HEK293 (cell line): Measurements from ENCODE around the gene PGS1.

Experiments
- AEBP2 ChIP-seq: fragments of 450-650 bp; formaldehyde crosslinking; IDR thresholded peaks from 2 replicates; pipeline ENCODE4 v1.5.1; 2016; ENCODE audit warnings: missing biosample characterization, missing genetic modification characterization, borderline replicate concordance
- FEZF1 ChIP-seq: fragments of 450-650 bp; formaldehyde crosslinking; IDR thresholded peaks from 2 replicates; pipeline ENCODE4 v1.5.1; 2016; ENCODE audit warnings: missing biosample characterization, missing genetic modification characterization
- KLF16 ChIP-seq: fragments of 450-650 bp; formaldehyde crosslinking; IDR thresholded peaks from 2 replicates; pipeline ENCODE4 v1.5.1; 2017; ENCODE audit warnings: missing biosample characterization, missing genetic modification characterization
- KLF9 ChIP-seq: fragments of 450-650 bp; formaldehyde crosslinking; IDR thresholded peaks from 2 replicates; pipeline ENCODE4 v1.5.1; 2016; ENCODE audit warnings: missing biosample characterization, missing genetic modification characterization, low read depth
- REST ChIP-seq: fragments of 450-650 bp; formaldehyde crosslinking; IDR thresholded peaks from 2 replicates; pipeline ENCODE4 v1.5.1; 2016; ENCODE audit warnings: missing biosample characterization, missing genetic modification characterization
- SP3 ChIP-seq: fragments of 450-650 bp; formaldehyde crosslinking; IDR thresholded peaks from 2 replicates; pipeline ENCODE4 v1.5.1; 2016; ENCODE audit warnings: missing biosample characterization, missing genetic modification characterization
- TCF7L2 ChIP-seq: IDR thresholded peaks from 2 replicates; pipeline ENCODE4 v1.6.1; 2011; ENCODE audit warnings: low read depth, mild to moderate bottlenecking, inconsistent platforms, low read length, moderate library complexity, borderline replicate concordance
- ZBTB1 ChIP-seq: fragments of 450-650 bp; formaldehyde crosslinking; IDR thresholded peaks from 2 replicates; pipeline ENCODE4 v1.5.1; 2016; ENCODE audit warnings: missing biosample characterization, missing genetic modification characterization
- ZNF112 ChIP-seq: fragments of 450-650 bp; formaldehyde crosslinking; IDR thresholded peaks from 2 replicates; pipeline ENCODE4 v1.5.0; 2017; ENCODE audit warnings: missing biosample characterization, missing genetic modification characterization
- ZNF18 ChIP-seq: fragments of 450-650 bp; formaldehyde crosslinking; IDR thresholded peaks from 2 replicates; pipeline ENCODE4 v1.5.1; 2016; ENCODE audit warnings: missing biosample characterization, missing genetic modification characterization
- ZNF248 ChIP-seq: fragments of 450-650 bp; formaldehyde crosslinking; IDR thresholded peaks from 2 replicates; pipeline ENCODE4 v1.5.1; 2017; ENCODE audit warnings: missing biosample characterization, missing genetic modification characterization
- ZNF26 ChIP-seq: fragments of 450-650 bp; formaldehyde crosslinking; IDR thresholded peaks from 2 replicates; pipeline ENCODE4 v1.5.1; 2016; ENCODE audit warnings: missing biosample characterization, missing genetic modification characterization
- ZNF274 ChIP-seq, 2 experiments: fragments of 200-500 bp in 1 of 2; fragments of 450-650 bp in 1 of 2; sonication (Bioruptor generic) in 1 of 2; formaldehyde crosslinking in 1 of 2; IDR thresholded peaks; 2 replicates each; pipeline versions ENCODE4 v1.5.1 to v1.6.1; 2014 to 2016; ENCODE audit warnings: borderline replicate concordance in 1 of 2, inconsistent platforms in 1 of 2, low read length in 1 of 2, missing biosample characterization in 1 of 2, missing genetic modification characterization in 1 of 2
- ZNF394 ChIP-seq: fragments of 450-650 bp; formaldehyde crosslinking; IDR thresholded peaks from 2 replicates; pipeline ENCODE4 v1.5.1; 2016; ENCODE audit warnings: missing biosample characterization, missing genetic modification characterization, mild to moderate bottlenecking, moderate library complexity, borderline replicate concordance
- ZNF529 ChIP-seq: fragments of 450-650 bp; formaldehyde crosslinking; IDR thresholded peaks from 2 replicates; pipeline ENCODE4 v1.5.1; 2017; ENCODE audit warnings: missing genetic modification characterization, missing biosample characterization; ENCODE audit not compliant: insufficient replicate concordance
- ZNF571 ChIP-seq: fragments of 450-650 bp; formaldehyde crosslinking; IDR thresholded peaks from 2 replicates; pipeline ENCODE4 v1.5.0; 2017; ENCODE audit warnings: missing biosample characterization, missing genetic modification characterization
- ZNF585B ChIP-seq: fragments of 450-650 bp; formaldehyde crosslinking; IDR thresholded peaks from 2 replicates; pipeline ENCODE4 v1.5.1; 2016; ENCODE audit warnings: missing biosample characterization, missing genetic modification characterization
- ZNF677 ChIP-seq: fragments of 450-650 bp; IDR thresholded peaks from 2 replicates; pipeline ENCODE4 v1.5.0; 2018; ENCODE audit warnings: missing biosample characterization, mild to moderate bottlenecking, missing genetic modification characterization, moderate library complexity
- ZNF776 ChIP-seq: fragments of 450-650 bp; formaldehyde crosslinking; IDR thresholded peaks from 2 replicates; pipeline ENCODE4 v1.5.0; 2017; ENCODE audit warnings: missing biosample characterization, missing genetic modification characterization, borderline replicate concordance
- ZSCAN30 ChIP-seq: fragments of 450-650 bp; IDR thresholded peaks from 2 replicates; pipeline ENCODE4 v1.5.1; 2018; ENCODE audit warnings: missing biosample characterization, mild to moderate bottlenecking, missing genetic modification characterization, moderate library complexity
- ZSCAN4 ChIP-seq: fragments of 450-650 bp; formaldehyde crosslinking; IDR thresholded peaks from 2 replicates; pipeline ENCODE4 v1.5.1; 2017; ENCODE audit warnings: missing biosample characterization, missing genetic modification characterization
- TF ChIP-seq, protein P1 (sequence below): fragments of 450-650 bp; formaldehyde crosslinking; IDR thresholded peaks from 2 replicates; pipeline ENCODE4 v1.5.1; 2016; ENCODE audit warnings: missing biosample characterization, missing genetic modification characterization, low read depth
- TF ChIP-seq, protein P2 (sequence below): fragments of 450-650 bp; formaldehyde crosslinking; IDR thresholded peaks from 2 replicates; pipeline ENCODE4 v1.5.1; 2016; ENCODE audit warnings: missing biosample characterization, missing genetic modification characterization, borderline replicate concordance

The PGS1 gene

DNA sequence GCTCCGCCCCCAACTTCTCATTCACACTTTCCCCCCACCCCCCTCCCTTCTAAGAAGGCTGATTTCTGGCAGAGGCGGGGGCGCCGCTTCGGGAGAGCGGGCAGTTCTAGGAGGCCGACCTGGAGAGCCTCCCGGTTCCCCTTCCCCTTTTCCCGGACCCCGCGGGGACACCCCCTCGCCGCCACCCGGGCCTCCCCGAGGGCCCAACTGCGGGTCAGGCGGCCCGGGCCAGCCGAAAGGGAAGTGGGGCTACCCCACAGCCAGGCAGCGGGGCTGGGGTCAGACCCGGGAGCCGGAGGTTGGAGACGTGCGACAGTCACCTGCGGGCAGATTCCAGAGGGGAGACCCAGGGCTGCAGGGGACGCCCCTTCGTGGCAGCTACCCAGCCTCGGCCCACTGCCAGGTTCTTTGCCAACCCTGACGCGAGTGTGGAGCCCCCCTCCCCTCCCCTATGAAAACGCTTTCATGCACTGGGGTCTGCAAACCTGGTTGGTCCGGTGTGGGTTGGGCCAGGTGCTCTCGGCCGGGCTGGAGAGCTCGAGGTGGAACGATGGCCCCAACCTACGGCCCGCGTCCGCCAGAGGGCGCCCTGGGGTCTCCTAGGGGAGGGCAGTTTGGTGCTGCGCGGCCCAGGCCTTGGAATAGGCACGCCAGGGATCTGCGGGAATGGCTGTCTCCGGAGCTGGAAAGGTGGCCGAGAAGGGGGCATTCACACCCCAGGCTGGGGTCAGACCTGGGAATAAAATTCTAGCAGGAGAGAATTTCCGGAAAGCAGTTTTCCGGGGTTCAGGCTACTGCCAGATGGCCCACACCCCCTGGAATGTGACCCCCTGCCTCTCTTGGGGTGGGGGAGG is 17.9 kb upstream of the PGS1 start (continued):
- TF ChIP-seq REST (tag by site-specific recombination) (peak; percentile 37), FEZF1 (tag by site-specific recombination) (no peak), ZSCAN4 (tag by site-specific recombination) (no peak), KLF16 (tag by site-specific recombination) (no peak; the same call in 1 of the 2 replicates), ZNF26 (tag by site-specific recombination) (no peak), ZNF585B (tag by site-specific recombination) (no peak), ZNF112 (no peak), KLF9 (tag by site-specific recombination) (0 out of 2 replicates have a peak, but pooled peaks have one; percentile 12), ZNF394 (tag by site-specific recombination) (peak; percentile 67; the same call in 1 of the 2 replicates), ZBTB1 (tag by site-specific recombination) (no peak), ZNF529 (tag by site-specific recombination) (no peak), AEBP2 (no peak), ZNF776 (tag by site-specific recombination) (no peak), ZSCAN30 (tag by site-specific recombination) (peak; percentile 74), ZNF677 (tag by site-specific recombination) (no peak), ZNF248 (tag by site-specific recombination) (no peak), ZNF18 (tag by site-specific recombination) (no peak), SP3 (tag by site-specific recombination) (peak; percentile 48), ZNF274 (IDR thresholded peaks at IDR 0.05; ENCODE audit: low read length) (no peak), ZNF274 (tag by site-specific recombination; IDR thresholded peaks at IDR 0.05; ENCODE audit: borderline replicate concordance) (no peak), ZNF571 (tag by site-specific recombination) (no peak), TCF7L2 (no peak)
- TF ChIP-seq, protein P1, sequence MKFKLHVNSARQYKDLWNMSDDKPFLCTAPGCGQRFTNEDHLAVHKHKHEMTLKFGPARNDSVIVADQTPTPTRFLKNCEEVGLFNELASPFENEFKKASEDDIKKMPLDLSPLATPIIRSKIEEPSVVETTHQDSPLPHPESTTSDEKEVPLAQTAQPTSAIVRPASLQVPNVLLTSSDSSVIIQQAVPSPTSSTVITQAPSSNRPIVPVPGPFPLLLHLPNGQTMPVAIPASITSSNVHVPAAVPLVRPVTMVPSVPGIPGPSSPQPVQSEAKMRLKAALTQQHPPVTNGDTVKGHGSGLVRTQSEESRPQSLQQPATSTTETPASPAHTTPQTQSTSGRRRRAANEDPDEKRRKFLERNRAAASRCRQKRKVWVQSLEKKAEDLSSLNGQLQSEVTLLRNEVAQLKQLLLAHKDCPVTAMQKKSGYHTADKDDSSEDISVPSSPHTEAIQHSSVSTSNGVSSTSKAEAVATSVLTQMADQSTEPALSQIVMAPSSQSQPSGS (tag by site-specific recombination) = no peak
- TF ChIP-seq, protein P2, sequence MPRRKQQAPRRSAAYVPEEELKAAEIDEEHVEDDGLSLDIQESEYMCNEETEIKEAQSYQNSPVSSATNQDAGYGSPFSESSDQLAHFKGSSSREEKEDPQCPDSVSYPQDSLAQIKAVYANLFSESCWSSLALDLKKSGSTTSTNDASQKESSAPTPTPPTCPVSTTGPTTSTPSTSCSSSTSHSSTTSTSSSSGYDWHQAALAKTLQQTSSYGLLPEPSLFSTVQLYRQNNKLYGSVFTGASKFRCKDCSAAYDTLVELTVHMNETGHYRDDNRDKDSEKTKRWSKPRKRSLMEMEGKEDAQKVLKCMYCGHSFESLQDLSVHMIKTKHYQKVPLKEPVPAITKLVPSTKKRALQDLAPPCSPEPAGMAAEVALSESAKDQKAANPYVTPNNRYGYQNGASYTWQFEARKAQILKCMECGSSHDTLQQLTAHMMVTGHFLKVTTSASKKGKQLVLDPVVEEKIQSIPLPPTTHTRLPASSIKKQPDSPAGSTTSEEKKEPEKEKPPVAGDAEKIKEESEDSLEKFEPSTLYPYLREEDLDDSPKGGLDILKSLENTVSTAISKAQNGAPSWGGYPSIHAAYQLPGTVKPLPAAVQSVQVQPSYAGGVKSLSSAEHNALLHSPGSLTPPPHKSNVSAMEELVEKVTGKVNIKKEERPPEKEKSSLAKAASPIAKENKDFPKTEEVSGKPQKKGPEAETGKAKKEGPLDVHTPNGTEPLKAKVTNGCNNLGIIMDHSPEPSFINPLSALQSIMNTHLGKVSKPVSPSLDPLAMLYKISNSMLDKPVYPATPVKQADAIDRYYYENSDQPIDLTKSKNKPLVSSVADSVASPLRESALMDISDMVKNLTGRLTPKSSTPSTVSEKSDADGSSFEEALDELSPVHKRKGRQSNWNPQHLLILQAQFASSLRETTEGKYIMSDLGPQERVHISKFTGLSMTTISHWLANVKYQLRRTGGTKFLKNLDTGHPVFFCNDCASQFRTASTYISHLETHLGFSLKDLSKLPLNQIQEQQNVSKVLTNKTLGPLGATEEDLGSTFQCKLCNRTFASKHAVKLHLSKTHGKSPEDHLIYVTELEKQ (tag by site-specific recombination) = no peak
